GM18519 (cell line): Measurements from ENCODE around the gene GAS2.

ENCODE experiments used
- ATAC-seq: cut with Tn5 transposase; IDR thresholded peaks from one replicate; pipeline ENCODE4 v1.9.1; 2021; ENCODE audit warnings: mild to moderate bottlenecking, moderate library complexity; ENCODE audit not compliant: unreplicated experiment, low FRiP score

The GAS2 gene

GRCh38 chr11:22780952-22781593 is 114.7 kb downstream of the GAS2 start:
- peak; percentile 87 for ATAC-seq

GRCh38 chr11:22785251-22785650 is 118.8 kb downstream of the GAS2 start:
- no peak for ATAC-seq

DNA sequence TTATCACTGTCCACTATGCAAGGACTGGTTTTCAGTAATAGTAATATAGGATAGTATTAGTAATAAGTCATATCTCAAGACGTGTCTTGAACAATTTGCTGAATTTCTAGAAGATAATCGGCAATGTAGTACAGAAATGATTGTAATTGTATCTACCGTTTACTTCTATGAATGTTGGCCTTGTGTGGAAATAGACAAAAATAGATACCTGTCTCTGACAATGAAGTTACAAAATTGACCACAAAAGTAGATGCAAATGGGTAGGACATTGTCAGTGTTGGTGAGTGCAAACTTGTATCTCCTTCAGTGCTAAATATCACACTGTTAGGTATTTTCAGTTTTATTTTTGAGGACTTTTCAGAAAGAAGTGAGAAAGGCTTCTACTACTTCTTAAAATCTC is 120.1 kb downstream of the GAS2 start:
- ATAC-seq: peak; percentile 88

GRCh38 chr11:22787055-22787454 is 120.6 kb downstream of the GAS2 start:
- no peak for ATAC-seq

DNA sequence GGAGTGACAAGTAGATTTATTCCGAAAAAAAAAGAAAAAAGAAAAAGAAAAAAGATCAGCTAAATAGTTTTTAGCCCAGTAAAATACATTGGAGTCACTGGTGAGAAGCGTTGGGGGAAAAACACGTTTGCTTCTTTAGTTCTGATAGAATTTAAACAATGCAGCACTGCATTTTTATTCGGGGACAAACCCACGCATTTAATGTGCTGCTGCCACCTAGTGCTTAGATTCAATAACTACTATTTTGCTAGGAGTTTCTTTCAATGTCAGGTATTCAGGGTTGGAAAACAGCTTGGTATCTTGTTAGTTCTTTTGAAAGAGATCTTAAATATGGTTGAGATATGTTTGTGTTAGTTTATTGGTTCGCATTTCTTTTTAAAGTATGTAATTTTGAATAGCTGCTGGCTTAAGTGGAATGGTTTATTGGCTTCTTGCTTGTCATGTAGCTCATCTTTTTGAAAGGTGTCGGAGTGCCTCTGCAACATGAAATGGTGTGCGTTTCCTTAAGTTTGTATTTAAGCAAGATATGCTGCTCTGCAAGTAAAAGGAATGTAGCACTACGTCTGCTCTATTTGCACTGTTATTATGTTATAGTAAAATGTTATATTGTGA is 121.2 kb downstream of the GAS2 start:
- no peak for ATAC-seq

DNA sequence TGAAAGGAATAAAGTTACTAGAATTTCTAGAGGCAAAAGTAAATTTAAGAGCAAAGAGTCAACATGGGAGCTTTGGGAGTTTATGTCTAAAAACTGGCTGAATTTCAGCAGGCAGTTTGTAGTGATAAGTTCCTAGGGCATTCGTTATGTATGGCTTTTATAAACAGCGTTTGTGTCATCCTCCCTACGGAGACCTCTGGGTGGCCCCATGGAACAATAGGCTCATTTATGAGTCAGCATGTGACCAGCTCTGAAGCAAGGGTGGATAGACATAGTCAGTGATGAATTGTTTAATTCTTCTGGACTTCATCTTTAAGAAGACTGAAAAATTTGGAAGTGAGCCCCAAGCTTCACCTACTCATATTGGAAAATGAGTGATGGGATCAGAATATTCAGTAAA is 126.1 kb downstream of the GAS2 start:
- ATAC-seq: no peak

DNA sequence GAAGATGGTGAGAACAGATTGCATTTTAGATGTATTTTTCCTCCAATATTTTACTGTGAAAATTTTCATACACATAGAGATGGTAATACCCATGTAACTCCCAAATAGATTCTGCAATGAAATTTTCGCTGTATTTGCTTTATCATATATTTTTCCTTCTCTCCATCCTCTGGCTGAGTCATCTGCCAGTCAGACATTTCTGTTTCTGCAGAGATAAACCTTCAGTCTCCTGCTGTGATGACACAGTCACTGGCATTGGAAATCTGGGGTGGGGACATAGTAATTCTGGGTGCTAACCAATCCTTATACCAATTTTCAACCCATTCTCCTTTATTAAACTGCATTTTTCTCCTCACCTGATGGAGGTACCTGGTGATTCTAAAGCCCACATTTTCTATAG is 129.5 kb downstream of the GAS2 start:
- ATAC-seq: no peak

GRCh38 chr11:22797047-22797446 is 130.6 kb downstream of the GAS2 start:
- no peak for ATAC-seq

- no peak for ATAC-seq
Measured at GRCh38 chr11:22798901-22799300, 132.5 kb downstream of the GAS2 start.

GRCh38 chr11:22800482-22800881 is 134.1 kb downstream of the GAS2 start:
- ATAC-seq: no peak

DNA sequence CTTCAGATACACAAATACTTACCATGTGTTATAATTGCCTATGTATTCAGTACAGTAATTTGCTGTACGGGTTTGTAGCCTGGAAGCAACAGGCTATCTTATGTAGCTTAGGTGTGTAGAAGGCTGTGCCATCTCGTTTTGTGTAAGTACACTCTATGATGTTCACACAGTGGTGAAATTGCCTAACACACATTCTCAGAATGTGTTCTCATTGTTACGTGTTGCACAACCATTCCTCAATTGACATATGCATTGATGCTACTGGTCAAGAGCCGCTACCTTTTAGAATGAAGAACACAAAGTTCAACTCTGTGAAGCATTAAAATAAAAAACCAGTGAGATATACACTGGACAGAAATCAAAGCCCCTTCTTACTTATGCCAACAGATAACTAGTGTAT is 136.4 kb downstream of the GAS2 start:
- no peak for ATAC-seq

DNA sequence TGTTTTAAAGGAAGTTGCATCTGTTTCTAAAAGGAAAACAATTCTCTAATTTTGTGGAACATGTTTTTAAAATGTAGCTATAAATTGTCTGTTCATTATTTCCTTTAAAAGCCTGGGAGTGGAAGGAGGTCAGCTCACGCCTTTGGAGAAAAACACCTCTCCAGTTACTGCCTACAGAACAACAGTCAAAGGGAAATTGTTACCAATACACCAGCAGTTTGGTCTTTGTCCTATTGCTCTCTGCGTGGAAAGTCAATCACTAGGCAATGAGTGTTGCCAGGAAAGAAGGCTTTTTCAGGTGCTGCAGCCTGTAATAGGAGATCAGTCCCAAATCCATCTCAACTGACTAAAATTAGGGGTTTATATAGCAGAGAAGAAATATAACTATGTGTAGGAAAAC is 141.0 kb downstream of the GAS2 start:
- no peak for ATAC-seq

GRCh38 chr11:22807855-22808570 is 141.6 kb downstream of the GAS2 start:
- ATAC-seq: peak; percentile 97

- ATAC-seq: no peak
Measured at GRCh38 chr11:22808571-22809197, 142.3 kb downstream of the GAS2 start.

DNA sequence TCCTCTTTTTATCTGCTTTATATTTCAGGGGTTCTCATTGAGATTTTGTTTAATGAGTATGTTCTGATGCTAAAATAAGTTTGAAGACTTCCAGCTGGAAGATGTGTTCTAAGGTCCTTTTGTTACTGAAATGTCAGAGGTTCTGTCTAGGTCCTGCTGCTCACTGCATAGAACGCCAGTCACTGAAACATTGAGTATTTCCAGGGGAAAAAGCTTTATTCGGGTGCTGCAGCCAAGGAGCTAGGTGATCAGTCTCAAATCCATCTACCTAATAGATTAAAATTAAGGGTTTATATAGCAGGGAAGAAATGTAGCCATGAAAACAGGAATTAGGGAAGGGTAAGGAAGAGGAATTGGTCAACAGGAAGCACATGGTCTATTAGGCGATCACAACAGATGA is 143.5 kb downstream of the GAS2 start:
- ATAC-seq: no peak

DNA sequence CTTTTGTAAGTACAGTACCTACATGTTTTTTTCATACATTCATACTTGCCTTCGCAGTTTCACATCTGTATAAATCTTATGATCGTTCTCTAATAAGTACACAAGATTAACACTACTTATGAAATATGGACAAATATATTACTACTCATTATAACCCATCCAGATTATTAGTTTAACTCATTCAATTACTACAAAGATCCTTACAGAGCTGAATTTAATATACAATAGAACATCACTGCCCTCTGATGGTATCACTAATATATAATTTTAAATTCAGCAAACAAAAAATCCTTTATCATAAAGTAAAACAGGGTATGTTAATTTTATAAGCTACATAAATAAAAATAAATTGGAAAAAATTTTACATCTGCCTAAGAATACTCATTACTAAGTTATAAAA is 155.8 kb downstream of the GAS2 start:
- no peak for ATAC-seq

DNA sequence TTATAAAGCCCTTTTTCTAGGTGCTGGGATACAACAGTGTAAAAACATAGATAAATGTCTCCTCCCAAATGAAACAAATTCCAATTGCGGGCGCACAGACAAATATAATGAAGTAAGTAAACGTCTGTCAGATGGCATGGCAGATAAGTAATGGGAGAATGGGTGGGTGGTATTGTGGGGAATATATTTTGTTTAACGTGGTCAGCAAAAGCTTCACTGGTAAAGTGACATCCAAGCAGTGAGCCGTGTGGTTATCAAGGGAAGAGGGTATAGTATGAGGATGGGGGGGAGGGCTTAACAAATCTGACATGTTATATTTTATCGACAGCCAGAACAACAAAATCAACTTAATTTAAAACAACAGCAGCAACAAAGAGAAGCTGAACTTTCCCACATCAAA is 162.0 kb downstream of the GAS2 start:
- ATAC-seq: no peak

DNA sequence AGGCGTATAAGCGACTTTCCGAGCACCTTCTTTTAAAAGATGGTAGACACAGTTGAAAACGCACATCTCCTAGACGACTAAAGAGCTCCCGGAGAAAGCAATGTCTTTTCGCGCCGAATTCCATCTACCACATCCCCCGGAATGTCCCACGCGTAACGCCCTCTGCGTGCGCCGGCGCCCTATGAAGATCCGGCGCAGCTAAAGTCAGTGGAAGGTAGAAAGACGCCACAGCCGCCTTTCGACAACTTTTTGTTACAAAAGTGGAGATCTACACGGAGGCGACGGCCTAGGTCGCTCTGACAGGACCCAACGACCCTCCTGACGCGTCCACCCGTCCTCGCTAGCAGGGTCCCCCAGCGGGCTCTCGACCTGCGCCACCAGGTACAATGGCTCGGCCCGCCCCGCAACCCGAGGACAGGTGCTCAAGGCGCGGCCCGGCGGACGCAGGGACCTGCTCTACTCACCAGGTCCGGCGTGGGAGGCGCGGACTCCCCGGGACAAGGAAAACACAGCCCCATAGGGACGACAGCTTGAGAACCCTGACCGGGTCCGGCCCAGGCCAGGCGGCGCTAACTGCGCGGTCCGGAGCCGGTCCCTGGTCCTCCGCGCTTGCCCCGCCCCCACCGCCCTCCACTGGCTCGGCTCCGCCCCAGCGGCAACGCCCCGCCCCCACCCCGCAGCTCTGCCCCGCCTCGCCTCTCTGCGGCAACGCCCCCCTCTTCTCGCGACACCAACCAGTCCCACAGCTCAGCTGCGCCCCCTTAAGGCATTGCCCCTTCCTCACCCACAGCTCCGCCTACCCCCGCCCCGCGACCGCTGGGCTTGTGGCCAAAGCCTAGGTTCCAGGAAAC is 163.0 kb downstream of the GAS2 start, which contains the start of gene SVIP:
TSS of gene SVIP (minus strand) at position 571 of the 851 bp plus-strand sequence. CDS start at position 518, 53 bp downstream.
- ATAC-seq: peak; percentile 86

DNA sequence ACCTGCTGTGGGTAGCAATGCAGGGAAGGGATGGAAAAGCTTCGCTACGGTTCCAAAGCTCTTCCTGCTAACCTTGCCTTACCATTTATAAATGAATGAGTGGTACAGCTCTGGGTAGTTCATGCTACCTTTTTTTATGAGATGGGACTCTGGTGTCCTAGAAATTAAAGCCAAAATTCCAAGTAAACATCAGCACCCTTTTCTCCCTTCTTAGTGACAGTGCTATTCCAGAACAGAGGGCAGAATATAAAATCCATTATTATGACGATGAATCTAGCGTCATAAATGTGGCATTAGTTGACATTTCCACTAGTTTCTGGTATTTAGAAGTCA is 163.6 kb downstream of the GAS2 start:
- ATAC-seq: no peak

- no peak for ATAC-seq
Measured at GRCh38 chr11:22832315-22833015, 166.1 kb downstream of the GAS2 start.
